ENCODE measurements around the gene PLCB4. TPM values are rescaled to one million over a fixed set of nuclear protein-coding genes. Genes with fewer than 3 reads are reported as not detected.

Gene PLCB4
- total and polyA plus RNA-seq, 2 experiments from 2014 or later, result 6.5 to 16.1 TPM

DNA sequence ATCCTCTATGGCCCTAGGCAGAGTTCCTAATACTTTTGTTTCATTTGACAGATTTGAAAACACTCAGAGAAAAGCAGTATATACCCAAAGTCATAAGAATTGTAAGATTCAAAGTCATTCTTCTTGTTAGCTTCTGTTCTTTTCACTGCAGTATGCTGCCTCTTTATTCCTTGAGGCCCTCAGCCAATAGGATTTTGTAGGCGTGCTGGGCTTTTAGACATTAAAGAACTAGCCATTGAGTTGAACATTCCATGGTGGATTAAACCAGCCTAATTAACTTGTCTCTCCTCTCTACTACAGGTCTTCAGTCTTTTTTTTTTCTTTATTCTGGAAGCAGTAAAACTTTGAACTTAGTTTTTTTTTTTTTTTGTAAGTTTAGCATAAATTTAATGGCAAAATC, 186.3 kb downstream of the PLCB4 start:
- no peaks in the 10 kb centered on the region for H3K27me3 Mint-ChIP-seq (ENCODE audit: insufficient read depth, low read depth, poor library complexity)
- Histone ChIP-seq H3K27ac (ENCODE audit: low read depth) (no peak overlapping the region), H3K79me2 (replicated peaks; ENCODE audit: insufficient read depth) (no peaks in the 10 kb centered on the region), H3K9me2 (ENCODE audit: insufficient read depth) (no peaks in the 10 kb centered on the region; the same call in 1 of the 2 replicates), H4K20me1 (replicated peaks; ENCODE audit: insufficient read depth) (no peaks in the 10 kb centered on the region), H3K27me3 (ENCODE audit: insufficient read depth) (no peaks in the 10 kb centered on the region), H3K4me1 (ENCODE audit: insufficient read depth) (peaks cover 4% of the 10 kb centered on the region; the same call in 1 of the 2 replicates), H2AFZ (no peak overlapping the region), H3K4me3 (no peak overlapping the region), H3K4me2 (no peak overlapping the region), H3F3A (replicated peaks; ENCODE audit: low read depth) (no peaks in the 10 kb centered on the region), H3K36me3 (ENCODE audit: insufficient read depth) (no peaks in the 10 kb centered on the region)
- no peaks in the 10 kb centered on the region; the same call in 2 of the 3 replicates for H3K4me1 Mint-ChIP-seq
- TF ChIP-seq, protein P1, sequence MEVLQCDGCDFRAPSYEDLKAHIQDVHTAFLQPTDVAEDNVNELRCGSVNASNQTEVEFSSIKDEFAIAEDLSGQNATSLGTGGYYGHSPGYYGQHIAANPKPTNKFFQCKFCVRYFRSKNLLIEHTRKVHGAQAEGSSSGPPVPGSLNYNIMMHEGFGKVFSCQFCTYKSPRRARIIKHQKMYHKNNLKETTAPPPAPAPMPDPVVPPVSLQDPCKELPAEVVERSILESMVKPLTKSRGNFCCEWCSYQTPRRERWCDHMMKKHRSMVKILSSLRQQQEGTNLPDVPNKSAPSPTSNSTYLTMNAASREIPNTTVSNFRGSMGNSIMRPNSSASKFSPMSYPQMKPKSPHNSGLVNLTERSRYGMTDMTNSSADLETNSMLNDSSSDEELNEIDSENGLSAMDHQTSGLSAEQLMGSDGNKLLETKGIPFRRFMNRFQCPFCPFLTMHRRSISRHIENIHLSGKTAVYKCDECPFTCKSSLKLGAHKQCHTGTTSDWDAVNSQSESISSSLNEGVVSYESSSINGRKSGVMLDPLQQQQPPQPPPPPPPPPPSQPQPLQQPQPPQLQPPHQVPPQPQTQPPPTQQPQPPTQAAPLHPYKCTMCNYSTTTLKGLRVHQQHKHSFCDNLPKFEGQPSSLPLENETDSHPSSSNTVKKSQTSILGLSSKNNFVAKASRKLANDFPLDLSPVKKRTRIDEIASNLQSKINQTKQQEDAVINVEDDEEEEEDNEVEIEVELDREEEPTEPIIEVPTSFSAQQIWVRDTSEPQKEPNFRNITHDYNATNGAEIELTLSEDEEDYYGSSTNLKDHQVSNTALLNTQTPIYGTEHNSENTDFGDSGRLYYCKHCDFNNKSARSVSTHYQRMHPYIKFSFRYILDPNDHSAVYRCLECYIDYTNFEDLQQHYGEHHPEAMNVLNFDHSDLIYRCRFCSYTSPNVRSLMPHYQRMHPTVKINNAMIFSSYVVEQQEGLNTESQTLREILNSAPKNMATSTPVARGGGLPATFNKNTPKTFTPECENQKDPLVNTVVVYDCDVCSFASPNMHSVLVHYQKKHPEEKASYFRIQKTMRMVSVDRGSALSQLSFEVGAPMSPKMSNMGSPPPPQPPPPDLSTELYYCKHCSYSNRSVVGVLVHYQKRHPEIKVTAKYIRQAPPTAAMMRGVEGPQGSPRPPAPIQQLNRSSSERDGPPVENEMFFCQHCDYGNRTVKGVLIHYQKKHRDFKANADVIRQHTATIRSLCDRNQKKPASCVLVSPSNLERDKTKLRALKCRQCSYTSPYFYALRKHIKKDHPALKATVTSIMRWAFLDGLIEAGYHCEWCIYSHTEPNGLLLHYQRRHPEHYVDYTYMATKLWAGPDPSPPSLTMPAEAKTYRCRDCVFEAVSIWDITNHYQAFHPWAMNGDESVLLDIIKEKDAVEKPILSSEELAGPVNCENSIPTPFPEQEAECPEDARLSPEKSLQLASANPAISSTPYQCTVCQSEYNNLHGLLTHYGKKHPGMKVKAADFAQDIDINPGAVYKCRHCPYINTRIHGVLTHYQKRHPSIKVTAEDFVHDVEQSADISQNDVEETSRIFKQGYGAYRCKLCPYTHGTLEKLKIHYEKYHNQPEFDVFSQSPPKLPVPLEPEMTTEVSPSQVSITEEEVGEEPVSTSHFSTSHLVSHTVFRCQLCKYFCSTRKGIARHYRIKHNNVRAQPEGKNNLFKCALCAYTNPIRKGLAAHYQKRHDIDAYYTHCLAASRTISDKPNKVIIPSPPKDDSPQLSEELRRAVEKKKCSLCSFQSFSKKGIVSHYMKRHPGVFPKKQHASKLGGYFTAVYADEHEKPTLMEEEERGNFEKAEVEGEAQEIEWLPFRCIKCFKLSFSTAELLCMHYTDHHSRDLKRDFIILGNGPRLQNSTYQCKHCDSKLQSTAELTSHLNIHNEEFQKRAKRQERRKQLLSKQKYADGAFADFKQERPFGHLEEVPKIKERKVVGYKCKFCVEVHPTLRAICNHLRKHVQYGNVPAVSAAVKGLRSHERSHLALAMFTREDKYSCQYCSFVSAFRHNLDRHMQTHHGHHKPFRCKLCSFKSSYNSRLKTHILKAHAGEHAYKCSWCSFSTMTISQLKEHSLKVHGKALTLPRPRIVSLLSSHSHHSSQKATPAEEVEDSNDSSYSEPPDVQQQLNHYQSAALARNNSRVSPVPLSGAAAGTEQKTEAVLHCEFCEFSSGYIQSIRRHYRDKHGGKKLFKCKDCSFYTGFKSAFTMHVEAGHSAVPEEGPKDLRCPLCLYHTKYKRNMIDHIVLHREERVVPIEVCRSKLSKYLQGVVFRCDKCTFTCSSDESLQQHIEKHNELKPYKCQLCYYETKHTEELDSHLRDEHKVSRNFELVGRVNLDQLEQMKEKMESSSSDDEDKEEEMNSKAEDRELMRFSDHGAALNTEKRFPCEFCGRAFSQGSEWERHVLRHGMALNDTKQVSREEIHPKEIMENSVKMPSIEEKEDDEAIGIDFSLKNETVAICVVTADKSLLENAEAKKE (CRISPR knock-in tag; IDR thresholded peaks at IDR 0.05), result no peak
- TF ChIP-seq, protein P2, sequence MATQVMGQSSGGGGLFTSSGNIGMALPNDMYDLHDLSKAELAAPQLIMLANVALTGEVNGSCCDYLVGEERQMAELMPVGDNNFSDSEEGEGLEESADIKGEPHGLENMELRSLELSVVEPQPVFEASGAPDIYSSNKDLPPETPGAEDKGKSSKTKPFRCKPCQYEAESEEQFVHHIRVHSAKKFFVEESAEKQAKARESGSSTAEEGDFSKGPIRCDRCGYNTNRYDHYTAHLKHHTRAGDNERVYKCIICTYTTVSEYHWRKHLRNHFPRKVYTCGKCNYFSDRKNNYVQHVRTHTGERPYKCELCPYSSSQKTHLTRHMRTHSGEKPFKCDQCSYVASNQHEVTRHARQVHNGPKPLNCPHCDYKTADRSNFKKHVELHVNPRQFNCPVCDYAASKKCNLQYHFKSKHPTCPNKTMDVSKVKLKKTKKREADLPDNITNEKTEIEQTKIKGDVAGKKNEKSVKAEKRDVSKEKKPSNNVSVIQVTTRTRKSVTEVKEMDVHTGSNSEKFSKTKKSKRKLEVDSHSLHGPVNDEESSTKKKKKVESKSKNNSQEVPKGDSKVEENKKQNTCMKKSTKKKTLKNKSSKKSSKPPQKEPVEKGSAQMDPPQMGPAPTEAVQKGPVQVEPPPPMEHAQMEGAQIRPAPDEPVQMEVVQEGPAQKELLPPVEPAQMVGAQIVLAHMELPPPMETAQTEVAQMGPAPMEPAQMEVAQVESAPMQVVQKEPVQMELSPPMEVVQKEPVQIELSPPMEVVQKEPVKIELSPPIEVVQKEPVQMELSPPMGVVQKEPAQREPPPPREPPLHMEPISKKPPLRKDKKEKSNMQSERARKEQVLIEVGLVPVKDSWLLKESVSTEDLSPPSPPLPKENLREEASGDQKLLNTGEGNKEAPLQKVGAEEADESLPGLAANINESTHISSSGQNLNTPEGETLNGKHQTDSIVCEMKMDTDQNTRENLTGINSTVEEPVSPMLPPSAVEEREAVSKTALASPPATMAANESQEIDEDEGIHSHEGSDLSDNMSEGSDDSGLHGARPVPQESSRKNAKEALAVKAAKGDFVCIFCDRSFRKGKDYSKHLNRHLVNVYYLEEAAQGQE (IDR thresholded peaks at IDR 0.05; ENCODE audit: unreplicated experiment), result no peak
- no peak for TF ChIP-seq STAT1 (IDR thresholded peaks at IDR 0.05; ENCODE audit: unreplicated experiment)
- TF ChIP-seq NANOG (IDR thresholded peaks at IDR 0.05; ENCODE audit: borderline replicate concordance), result no peak
- TF ChIP-seq, protein P3, sequence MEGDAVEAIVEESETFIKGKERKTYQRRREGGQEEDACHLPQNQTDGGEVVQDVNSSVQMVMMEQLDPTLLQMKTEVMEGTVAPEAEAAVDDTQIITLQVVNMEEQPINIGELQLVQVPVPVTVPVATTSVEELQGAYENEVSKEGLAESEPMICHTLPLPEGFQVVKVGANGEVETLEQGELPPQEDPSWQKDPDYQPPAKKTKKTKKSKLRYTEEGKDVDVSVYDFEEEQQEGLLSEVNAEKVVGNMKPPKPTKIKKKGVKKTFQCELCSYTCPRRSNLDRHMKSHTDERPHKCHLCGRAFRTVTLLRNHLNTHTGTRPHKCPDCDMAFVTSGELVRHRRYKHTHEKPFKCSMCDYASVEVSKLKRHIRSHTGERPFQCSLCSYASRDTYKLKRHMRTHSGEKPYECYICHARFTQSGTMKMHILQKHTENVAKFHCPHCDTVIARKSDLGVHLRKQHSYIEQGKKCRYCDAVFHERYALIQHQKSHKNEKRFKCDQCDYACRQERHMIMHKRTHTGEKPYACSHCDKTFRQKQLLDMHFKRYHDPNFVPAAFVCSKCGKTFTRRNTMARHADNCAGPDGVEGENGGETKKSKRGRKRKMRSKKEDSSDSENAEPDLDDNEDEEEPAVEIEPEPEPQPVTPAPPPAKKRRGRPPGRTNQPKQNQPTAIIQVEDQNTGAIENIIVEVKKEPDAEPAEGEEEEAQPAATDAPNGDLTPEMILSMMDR (conservative IDR thresholded peaks at IDR 0.05; ENCODE audit: low read depth in 2 of 2), result no peak
- TF ChIP-seq ZNF114 (CRISPR knock-in tag; IDR thresholded peaks at IDR 0.05), result no peak
- no peak for TF ChIP-seq EZH2phosphoT487 (IDR thresholded peaks at IDR 0.05; ENCODE audit: unreplicated experiment)
- no peak for TF ChIP-seq JUNB (IDR thresholded peaks at IDR 0.05; ENCODE audit: unreplicated experiment)
- TF ChIP-seq EZH2 (IDR thresholded peaks at IDR 0.05; ENCODE audit: low read depth, unreplicated experiment), result no peak
- TF ChIP-seq, protein P4, sequence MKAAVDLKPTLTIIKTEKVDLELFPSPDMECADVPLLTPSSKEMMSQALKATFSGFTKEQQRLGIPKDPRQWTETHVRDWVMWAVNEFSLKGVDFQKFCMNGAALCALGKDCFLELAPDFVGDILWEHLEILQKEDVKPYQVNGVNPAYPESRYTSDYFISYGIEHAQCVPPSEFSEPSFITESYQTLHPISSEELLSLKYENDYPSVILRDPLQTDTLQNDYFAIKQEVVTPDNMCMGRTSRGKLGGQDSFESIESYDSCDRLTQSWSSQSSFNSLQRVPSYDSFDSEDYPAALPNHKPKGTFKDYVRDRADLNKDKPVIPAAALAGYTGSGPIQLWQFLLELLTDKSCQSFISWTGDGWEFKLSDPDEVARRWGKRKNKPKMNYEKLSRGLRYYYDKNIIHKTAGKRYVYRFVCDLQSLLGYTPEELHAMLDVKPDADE (IDR thresholded peaks at IDR 0.05), result no peak
- no peak for TF ChIP-seq CREB1 (CRISPR knock-in tag; IDR thresholded peaks at IDR 0.05; ENCODE audit: low read depth)
- TF ChIP-seq ZNF331 (CRISPR knock-in tag; IDR thresholded peaks at IDR 0.05; ENCODE audit: low read depth), result no peak
- no peak for TF ChIP-seq POLR2AphosphoS5 (IDR thresholded peaks at IDR 0.05; ENCODE audit: low read depth)
- H3K36me3 Mint-ChIP-seq (ENCODE audit: low read depth), result no peaks in the 10 kb centered on the region
- DNase-seq (ENCODE audit: low spot score) (no peak), ATAC-seq (no peak)
- no peak overlapping the region for H3K27ac Mint-ChIP-seq
- no peaks in the 10 kb centered on the region for H3K9me3 Mint-ChIP-seq
- H3K4me3 Mint-ChIP-seq, result no peak overlapping the region

Measured in GM23338 (cell line).